SH-SY5Y (cell line): ENCODE data around the gene TUBGCP3.

Experiments
- GATA2 ChIP-seq: IDR thresholded peaks from 2 replicates; pipeline ENCODE4 v1.6.1; 2011; ENCODE audit warnings: mild to moderate bottlenecking, low read depth, low read length
- GATA3 ChIP-seq: IDR thresholded peaks from 2 replicates; pipeline ENCODE4 v1.6.1; 2011; ENCODE audit warnings: low read depth, mild to moderate bottlenecking, low read length, moderate library complexity

DNA sequence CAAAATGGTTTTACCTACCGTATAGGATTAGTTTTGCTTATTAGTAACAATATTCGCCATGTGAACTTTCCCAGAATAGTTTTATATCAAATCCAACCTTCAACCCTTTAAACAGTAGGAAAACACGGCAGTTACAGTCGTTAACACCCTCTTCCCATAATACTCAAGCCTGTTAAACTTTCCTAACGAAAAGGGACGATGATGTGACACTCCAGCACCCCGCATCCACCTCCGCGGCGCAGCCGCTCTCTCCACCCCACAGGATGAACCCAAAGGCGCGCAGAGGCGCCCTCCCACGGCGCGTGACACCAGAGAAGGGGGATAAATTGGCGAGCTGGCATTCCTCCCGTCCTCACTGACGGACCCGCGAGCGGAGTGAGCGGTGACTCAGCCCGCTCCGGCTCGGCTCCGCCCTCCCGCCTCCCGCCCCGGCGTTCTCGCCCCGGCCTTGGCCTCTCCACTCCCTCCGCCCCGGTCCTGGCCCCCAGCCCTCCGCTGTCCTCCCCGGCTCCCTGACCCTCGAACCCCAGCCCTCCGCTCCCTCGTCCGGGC, 665 bp downstream of the TUBGCP3 start:
- TF ChIP-seq GATA2 (no peak), GATA3 (no peak)
